Stimulated activated CD8-positive, alpha-beta memory T cell treated with anti-CD3 and anti-CD28 coated beads, Interleukin-12 subunit alpha, Interleukin-12 subunit beta, amount 100 ng/mL, for 4 hours (primary cell): Measurements from ENCODE around the gene MSI2.

Experiments used
- DNase-seq: peaks from one replicate; pipeline ENCODE4 v3.0.0-alpha.2; 2020; ENCODE audit warnings: low read depth

Gene MSI2

DNA sequence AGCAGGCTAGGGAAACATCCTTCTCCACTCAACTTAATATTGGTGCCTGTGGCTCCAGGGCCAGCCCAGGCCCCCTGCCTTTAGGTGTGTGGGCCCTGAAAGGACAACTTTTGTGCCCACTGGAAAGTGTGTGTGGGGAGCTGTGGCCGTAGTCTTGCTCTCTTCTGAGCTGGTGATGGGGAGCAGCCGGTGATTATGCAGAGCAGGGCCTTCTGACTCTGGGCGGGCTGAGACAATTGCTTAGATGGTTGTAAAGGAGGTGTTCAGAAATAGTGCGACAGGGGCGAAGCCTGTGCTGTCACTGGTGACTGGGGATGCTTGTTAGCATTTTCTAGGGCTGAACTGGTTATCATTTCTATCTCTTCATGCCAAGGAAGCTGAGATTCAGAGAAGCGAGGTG, 62.6 kb downstream of the MSI2 start:
- no peak for DNase-seq

- no peak for DNase-seq
These were observed 63.5 kb downstream of the MSI2 start for GRCh38 chr17:57319806-57320205.

GRCh38 chr17:57323391-57323790, 67.1 kb downstream of the MSI2 start:
- no peak for DNase-seq

DNA sequence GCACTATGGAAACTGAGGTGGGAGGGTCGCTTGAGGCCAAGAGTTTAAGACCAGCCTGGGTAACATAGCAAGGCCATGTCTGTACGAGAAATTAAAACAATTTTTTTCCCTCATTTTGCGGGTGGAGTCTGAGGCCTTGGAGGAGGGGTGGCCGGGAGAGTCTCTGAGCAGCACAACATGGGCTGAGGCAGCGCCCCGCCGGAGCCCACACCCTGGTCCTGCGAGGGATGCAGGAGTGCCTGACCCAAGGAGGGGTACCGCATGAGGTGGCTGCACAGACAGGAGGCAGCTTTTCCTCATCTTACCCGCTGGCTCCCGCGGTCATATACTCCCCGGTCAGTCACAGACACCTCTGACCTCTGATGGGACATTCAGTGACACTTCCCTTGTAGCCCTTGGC, 67.7 kb downstream of the MSI2 start:
- DNase-seq, result no peak

DNA sequence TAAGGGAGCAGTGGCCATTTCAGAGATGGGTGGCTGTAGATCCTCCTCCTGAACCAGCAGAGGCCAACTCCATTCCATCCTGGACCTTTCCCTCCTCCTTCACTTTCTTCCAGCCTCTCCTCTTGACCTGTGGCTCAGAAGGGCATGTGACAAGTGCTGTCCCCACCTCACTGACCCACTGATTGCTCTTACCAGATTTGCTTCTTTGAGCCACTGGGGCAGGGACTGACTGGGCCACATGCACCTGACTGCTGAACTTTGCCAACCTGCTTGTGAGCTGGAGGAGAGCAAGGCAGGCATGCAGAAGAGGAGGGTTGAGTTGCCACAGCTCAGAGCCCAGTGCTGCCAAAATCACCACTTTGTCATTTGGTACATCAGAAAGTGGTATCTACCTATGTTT, 68.3 kb downstream of the MSI2 start:
- no peak for DNase-seq

DNA sequence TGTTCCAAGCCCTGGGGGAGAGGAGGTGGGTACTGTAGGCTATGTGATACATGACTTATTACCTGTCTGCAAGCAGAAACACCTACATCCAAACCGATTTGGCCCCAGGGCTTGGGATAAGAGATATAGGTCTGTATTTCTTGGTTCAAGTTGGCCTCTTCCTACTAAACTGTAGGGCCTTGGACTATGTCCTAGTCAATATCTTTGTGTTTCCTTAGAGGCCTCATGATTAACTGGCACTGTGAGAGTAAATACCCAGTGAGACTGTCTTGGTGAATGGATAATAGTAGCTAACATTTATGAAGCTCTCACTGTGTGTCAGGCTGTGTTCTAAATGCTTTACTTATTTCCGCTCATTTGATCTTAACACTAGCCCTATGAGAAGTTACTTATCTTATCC, 70.0 kb downstream of the MSI2 start:
- no peak for DNase-seq

DNA sequence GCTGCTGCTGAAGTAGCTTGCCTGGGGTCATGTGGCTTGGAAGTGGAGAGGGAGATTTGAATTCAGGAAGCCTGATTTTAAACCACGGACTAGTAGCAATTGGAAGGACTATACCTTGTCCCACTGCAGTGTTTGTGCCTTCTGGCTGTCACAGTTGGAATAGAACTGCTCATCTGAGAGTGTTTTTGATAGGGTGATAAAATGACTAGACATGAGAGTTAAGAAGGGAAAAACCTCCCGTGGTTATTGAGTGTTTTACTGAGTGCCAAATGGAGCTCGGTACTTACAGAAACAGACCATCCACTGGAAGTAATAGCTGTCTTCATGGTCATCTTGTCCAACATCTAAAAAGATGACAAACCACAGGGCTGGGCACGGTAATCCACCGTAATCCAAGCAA, 70.4 kb downstream of the MSI2 start:
- DNase-seq, result no peak

- no peak for DNase-seq
These were observed 71.0 kb downstream of the MSI2 start for GRCh38 chr17:57327176-57327970.

- no peak for DNase-seq
These were observed 72.0 kb downstream of the MSI2 start for GRCh38 chr17:57328109-57328882.

- no peak for DNase-seq
These were observed 73.3 kb downstream of the MSI2 start for GRCh38 chr17:57329380-57330214.

GRCh38 chr17:57330587-57330986, 74.3 kb downstream of the MSI2 start:
- DNase-seq, result no peak

- DNase-seq, result no peak
These were observed 75.1 kb downstream of the MSI2 start for GRCh38 chr17:57331423-57331822.

DNA sequence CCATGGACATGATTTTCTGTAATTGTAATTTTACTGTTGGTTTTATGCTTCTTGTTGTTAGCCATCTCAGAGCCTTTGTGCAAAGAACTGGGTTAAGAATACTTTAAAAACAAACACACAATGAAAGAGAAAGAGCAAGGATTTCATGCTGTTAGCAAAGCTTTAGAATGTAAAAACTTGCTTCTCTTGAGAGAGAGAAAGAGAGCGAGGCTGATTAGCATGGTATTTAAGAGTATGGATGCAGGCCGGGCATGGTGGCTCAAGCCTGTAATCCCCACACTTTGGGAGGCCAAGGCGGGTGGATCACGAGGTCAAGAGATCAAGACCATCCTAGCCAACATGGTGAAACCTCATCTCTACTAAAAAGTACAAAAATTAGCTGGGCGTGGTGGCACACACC, 76.2 kb downstream of the MSI2 start:
- no peak for DNase-seq

- no peak for DNase-seq
These were observed 79.0 kb downstream of the MSI2 start for GRCh38 chr17:57335195-57335792.

DNA sequence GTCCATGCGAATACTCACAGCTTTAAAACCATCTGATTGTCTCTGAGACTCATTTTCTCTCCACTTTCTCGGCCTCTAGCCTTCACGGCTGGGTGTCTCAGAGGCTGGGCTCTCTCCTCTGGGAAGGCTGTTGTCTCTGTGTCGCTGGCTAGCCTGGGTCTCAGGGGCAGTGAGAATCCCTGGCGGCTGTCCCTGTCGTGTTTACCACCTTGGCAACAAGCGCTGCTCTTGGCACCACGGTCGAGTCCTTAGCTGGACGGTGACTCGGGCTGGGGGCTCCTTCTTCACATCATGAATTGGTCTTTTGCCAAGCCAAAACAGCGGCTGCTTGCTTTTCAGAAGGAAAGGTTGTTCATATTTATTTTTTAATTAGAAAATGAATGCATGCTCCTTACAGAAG, 81.1 kb downstream of the MSI2 start:
- DNase-seq, result no peak

DNA sequence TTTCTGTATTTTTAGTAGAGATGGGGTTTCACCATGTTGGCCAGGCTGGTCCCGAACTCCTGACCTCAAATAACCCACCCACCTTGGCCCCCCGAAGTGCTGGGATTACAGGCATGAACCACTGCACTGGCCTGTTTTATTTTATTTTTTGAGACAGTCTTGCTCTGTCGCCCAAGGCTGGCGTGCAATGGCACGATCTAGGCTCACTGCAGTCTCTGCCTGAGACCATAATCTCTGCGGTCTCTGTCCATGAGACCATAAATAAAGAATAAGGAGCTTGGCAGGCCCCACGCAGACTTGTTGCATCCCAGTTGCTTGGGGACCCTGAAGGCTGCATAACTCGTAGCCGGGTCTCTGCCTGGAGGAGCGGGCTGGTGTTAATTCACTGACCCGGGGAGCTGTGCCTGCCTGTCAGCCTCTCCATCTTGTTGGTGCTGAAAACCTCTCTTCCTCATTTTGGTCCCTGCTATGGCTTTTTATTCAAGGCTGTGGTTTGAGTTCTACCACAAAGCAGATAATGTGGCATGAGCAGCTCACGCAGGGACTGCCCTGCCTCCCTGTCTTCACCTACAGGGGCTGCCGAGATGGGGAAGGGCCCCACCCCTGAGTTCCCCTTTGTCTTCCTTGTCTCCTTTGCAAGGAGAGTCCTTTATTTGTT, 82.1 kb downstream of the MSI2 start:
- no peak for DNase-seq

GRCh38 chr17:57340160-57340981, 84.0 kb downstream of the MSI2 start:
- DNase-seq, result no peak

DNA sequence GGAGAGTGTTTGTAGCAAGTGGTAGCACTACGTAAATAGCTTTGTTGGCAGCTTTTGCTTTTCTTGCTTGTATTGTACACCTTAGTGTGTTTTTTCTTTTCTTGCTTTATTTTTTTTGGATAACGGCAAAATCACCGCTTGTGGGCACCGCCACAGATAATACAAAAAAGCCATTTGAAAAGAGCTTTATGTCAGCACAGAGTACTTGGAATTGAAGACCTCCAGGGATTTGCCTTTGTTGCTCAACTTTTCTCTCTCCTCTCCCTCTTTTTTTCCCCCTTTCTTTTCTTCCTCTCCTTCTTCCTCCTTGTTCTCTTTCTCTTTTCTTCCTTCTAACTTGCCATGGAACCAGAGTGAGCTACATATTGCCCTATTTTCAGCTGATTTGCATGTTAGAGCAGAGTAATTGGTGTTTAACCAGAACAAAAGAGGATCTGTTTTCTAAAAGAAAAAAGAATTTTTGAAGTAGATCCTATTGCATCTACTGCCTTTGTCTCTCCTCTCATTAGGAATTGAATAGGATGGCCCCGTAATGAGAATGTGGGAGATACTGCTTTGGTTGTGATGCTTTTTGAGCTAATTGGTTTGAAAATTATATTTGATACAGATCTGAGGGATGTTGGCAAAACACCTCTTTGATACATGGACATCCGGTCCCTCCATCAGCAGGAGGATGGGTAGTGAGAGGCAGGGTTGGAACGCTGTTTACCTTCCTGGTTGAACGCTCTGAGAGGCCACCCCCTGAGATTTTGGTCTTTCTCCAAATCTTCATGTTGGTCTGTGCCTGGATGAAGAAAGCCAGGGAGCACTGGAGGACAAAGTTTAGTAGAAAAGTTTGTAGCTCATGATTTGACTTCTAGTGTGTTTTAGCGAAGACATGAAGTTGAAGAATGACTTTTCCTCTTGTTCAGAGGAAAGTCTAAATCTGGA, 85.6 kb downstream of the MSI2 start:
- no peak for DNase-seq

DNA sequence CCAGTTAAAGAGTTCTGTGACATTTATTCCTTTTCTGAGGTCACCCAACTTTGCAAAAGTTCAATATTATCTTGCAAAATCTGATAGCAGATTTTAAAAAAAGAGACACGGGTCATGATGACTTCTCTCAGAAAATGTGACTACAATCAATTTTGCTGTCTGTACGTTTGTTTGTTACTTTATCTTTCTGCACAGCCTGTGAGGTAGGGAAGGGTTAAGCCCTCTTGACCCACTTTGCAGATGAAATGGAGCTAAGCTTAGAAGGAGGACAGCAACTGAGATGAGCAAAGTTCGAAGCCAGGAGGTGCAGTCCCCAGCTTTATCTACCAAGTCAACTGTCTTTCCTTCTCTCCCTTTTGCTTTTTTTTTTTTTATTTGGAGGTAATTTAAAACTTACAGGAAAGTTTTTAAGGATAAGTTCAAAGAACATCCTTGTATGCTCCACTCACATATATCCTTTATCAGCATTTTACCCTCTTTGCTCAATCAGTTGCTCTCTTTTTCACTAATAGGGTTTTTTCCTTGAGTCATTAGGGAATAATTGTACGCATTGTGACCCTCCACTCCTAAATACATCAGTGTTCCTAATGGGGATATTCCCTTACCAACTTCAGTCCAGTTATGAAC, 86.8 kb downstream of the MSI2 start:
- DNase-seq, result no peak
